Fibroblast of the aortic adventitia (primary cell): ENCODE data around the gene SLC24A2. TPM values are rescaled to one million over a fixed set of nuclear protein-coding genes. Genes with fewer than 3 reads are reported as not detected.

Experiments
- DNase-seq: peaks from one replicate; pipeline ENCODE4 v3.0.0-alpha.2; 2010; ENCODE audit warnings: low read depth
- H3K4me3 ChIP-seq: 2 replicates; pipeline ENCODE4 v1.5.1; 2011; ENCODE audit warnings: low read depth, mild to moderate bottlenecking, control low read depth, low read length, moderate library complexity
- CTCF ChIP-seq: IDR thresholded peaks from 2 replicates; pipeline ENCODE4 v1.5.1; 2011; ENCODE audit warnings: mild to moderate bottlenecking, low read length, control low read depth, inconsistent platforms; ENCODE audit not compliant: insufficient read depth
- total RNA-seq: library from RNA; depleted of rRNA; stranded (reverse); fragments of >200 nt; gene quantifications from 2 replicates; pipeline ENCODE4 v1.2.3, GENCODE V29; 2012; ENCODE audit warnings: low replicate concordance

Gene SLC24A2
- total RNA-seq, 1 donor = not detected

GRCh38 chr9:19807182-19807892 is 18.5 kb upstream of the SLC24A2 start:
- DNase-seq = no peak
- no peak overlapping the region for H3K4me3 ChIP-seq
- TF ChIP-seq CTCF = no peak

- DNase-seq = no peak
- no peak for TF ChIP-seq CTCF
- H3K4me3 ChIP-seq = no peak overlapping the region
These were observed 15.6 kb upstream of the SLC24A2 start for GRCh38 chr9:19804431-19804830.

- no peak overlapping the region for H3K4me3 ChIP-seq
- no peak for DNase-seq
- TF ChIP-seq CTCF = no peak
These were observed 12.0 kb upstream of the SLC24A2 start for GRCh38 chr9:19800884-19801283.

- no peak for DNase-seq
- H3K4me3 ChIP-seq = no peak overlapping the region
- no peak for TF ChIP-seq CTCF
These were observed 10.9 kb upstream of the SLC24A2 start for GRCh38 chr9:19799784-19800183.

- TF ChIP-seq CTCF = no peak
- H3K4me3 ChIP-seq = no peak overlapping the region
- no peak for DNase-seq
These were observed 685 bp downstream of the SLC24A2 start for GRCh38 chr9:19788152-19788551.

- TF ChIP-seq CTCF = no peak
- H3K4me3 ChIP-seq = no peak overlapping the region
- DNase-seq = no peak
These were observed 1.2 kb downstream of the SLC24A2 start for GRCh38 chr9:19787672-19788071.

- no peak for DNase-seq
- H3K4me3 ChIP-seq = no peak overlapping the region
- TF ChIP-seq CTCF = no peak
These were observed 3.6 kb downstream of the SLC24A2 start for GRCh38 chr9:19785230-19785629.
